Measurements from ENCODE around the gene SEZ6. TPM values are rescaled to one million over a fixed set of nuclear protein-coding genes. Genes with fewer than 3 reads are reported as not detected.

Gene SEZ6
- polyA plus RNA-seq, 2 of the 4 experiments (the other 2 are of a cell fraction) = not detected

DNA sequence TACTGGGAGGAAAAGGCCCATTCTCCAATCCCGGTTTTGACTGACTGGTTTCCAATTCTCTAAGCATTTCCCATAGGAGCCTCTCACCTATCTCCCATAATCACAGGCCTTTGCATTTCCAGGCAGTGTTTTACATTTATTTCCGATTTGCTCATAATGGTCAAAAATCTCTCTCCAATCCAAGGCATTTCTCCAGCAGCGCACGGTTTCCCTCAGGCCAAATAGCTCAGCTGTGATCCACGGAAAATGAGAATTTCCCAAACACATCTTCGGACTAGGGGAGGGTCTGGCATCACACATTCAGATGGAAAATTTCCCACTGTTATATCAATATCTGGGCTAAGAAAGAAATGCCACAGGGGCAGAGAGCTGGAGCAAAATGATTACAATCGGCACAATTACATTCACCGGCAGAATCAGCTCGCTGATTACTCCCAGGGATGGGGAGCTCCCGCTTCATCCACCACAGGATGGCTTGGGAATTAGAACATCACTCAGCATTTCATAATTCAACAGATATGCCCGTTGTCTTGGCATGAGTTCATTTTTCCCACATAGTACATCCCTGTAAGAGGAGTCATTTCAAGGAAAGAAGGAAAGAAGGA, 43.8 kb upstream of the SEZ6 start:
- FAIRE-seq (no peak), ATAC-seq (no peak), DNase-seq (ENCODE audit: low read depth in 1 of 2, low spot score in 1 of 2) (no peak)
- TF ChIP-seq, protein P1, sequence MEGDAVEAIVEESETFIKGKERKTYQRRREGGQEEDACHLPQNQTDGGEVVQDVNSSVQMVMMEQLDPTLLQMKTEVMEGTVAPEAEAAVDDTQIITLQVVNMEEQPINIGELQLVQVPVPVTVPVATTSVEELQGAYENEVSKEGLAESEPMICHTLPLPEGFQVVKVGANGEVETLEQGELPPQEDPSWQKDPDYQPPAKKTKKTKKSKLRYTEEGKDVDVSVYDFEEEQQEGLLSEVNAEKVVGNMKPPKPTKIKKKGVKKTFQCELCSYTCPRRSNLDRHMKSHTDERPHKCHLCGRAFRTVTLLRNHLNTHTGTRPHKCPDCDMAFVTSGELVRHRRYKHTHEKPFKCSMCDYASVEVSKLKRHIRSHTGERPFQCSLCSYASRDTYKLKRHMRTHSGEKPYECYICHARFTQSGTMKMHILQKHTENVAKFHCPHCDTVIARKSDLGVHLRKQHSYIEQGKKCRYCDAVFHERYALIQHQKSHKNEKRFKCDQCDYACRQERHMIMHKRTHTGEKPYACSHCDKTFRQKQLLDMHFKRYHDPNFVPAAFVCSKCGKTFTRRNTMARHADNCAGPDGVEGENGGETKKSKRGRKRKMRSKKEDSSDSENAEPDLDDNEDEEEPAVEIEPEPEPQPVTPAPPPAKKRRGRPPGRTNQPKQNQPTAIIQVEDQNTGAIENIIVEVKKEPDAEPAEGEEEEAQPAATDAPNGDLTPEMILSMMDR (IDR thresholded peaks at IDR 0.05) = no peak
- TF ChIP-seq NFE2L2 (conservative IDR thresholded peaks at IDR 0.05; ENCODE audit: low read length) = no peak
- TF ChIP-seq, protein P2, sequence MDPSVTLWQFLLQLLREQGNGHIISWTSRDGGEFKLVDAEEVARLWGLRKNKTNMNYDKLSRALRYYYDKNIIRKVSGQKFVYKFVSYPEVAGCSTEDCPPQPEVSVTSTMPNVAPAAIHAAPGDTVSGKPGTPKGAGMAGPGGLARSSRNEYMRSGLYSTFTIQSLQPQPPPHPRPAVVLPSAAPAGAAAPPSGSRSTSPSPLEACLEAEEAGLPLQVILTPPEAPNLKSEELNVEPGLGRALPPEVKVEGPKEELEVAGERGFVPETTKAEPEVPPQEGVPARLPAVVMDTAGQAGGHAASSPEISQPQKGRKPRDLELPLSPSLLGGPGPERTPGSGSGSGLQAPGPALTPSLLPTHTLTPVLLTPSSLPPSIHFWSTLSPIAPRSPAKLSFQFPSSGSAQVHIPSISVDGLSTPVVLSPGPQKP (IDR thresholded peaks at IDR 0.05; ENCODE audit: low read depth, low read length) = no peak
- TF ChIP-seq CBX2 (IDR thresholded peaks at IDR 0.05; ENCODE audit: borderline replicate concordance, low read depth) = no peak
- TF ChIP-seq RARB (CRISPR knock-in tag; IDR thresholded peaks at IDR 0.05) = no peak
- TF ChIP-seq NPAS2 (CRISPR knock-in tag; IDR thresholded peaks at IDR 0.05; ENCODE audit: borderline replicate concordance) = no peak
- TF ChIP-seq EHMT2 (IDR thresholded peaks at IDR 0.05; ENCODE audit: low read depth) = no peak
- TF ChIP-seq HDAC2 (IDR thresholded peaks at IDR 0.05) = no peak
- TF ChIP-seq, protein P3, sequence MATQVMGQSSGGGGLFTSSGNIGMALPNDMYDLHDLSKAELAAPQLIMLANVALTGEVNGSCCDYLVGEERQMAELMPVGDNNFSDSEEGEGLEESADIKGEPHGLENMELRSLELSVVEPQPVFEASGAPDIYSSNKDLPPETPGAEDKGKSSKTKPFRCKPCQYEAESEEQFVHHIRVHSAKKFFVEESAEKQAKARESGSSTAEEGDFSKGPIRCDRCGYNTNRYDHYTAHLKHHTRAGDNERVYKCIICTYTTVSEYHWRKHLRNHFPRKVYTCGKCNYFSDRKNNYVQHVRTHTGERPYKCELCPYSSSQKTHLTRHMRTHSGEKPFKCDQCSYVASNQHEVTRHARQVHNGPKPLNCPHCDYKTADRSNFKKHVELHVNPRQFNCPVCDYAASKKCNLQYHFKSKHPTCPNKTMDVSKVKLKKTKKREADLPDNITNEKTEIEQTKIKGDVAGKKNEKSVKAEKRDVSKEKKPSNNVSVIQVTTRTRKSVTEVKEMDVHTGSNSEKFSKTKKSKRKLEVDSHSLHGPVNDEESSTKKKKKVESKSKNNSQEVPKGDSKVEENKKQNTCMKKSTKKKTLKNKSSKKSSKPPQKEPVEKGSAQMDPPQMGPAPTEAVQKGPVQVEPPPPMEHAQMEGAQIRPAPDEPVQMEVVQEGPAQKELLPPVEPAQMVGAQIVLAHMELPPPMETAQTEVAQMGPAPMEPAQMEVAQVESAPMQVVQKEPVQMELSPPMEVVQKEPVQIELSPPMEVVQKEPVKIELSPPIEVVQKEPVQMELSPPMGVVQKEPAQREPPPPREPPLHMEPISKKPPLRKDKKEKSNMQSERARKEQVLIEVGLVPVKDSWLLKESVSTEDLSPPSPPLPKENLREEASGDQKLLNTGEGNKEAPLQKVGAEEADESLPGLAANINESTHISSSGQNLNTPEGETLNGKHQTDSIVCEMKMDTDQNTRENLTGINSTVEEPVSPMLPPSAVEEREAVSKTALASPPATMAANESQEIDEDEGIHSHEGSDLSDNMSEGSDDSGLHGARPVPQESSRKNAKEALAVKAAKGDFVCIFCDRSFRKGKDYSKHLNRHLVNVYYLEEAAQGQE (IDR thresholded peaks at IDR 0.05) = no peak
- no peak for TF ChIP-seq JUNB (IDR thresholded peaks at IDR 0.05)
- WGBS (ENCODE audit: missing lambda C conversion rate) = 66% methylated on average over 11 of the region's 11 CpGs
- no peaks in the 10 kb centered on the region for H3K4me1 ChIP-seq
- H3K9me3 ChIP-seq = no peaks in the 10 kb centered on the region
- H3K4me2 ChIP-seq = no peak overlapping the region
- ChIA-PET CTCF (interaction anchor here (0.9 to 1.9 kb wide), 4 partner anchors 16 to 60 kb away, joined by 3 to 6 read pairs (median 3); no protein-coding TSS in a partner anchor), POLR2A (no interaction called here)
- H3K4me3 ChIP-seq = no peak overlapping the region
- H3K27ac ChIP-seq = no peak overlapping the region

DNA sequence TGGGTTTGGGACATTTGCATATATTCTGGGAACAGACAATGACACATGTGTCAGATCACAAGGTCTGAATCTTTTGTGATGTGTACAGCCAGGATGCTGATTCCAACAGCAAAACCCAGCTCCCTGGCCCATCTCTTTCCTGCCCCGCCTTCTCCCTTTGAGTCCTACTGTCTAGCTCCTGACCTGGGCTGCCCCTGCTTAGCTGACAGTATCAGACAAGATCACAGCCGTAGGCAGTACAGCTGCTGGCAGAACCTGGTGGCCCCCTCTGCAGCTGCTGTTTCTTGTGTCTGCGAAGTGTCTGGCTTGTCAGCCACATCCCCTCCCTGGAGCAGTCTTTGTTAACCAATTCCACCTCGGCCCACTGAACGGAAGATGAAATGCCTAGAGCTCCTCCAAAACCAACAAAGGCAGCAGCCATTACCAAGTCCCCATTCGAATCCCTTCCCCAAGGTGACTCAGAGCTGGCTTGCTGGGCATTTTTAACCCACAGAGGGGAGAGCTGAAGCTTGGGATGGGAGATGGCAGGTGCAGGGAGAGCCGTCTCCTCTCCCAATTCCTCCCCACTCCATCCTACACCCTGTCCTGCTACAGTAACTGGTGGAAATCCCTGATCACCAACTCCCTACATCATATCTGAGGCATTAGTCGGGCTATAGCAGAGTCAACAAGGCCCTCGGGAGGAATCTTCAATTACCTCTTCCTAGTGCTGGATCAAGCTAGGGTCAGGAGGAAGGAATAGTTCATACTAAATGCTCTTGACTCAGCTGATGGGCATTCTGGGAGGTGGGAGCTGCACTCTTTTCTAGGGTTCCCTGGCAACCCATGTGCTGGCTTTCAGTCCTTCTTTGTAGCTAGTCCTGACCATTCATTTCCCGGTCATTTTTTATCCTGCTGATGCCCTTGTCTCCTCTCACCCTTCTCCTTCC, 42.9 kb upstream of the SEZ6 start:
- 57% methylated on average over 10 of the region's 10 CpGs for WGBS (ENCODE audit: missing lambda C conversion rate)
- Histone ChIP-seq H3K4me2 (no peak overlapping the region), H3K4me1 (no peaks in the 10 kb centered on the region), H3K4me3 (no peak overlapping the region), H3K27ac (no peak overlapping the region), H3K9me3 (no peaks in the 10 kb centered on the region)
- no peak for FAIRE-seq
- CTCF ChIA-PET = interaction anchor here (0.5 to 3.4 kb wide), 10 partner anchors 15 to 238 kb away, joined by 3 to 14 read pairs (median 3); no protein-coding TSS in a partner anchor
- POLR2A ChIA-PET = no interaction called here
- TF ChIP-seq CHD2 (IDR thresholded peaks at IDR 0.05; ENCODE audit: low read length, partially characterized antibody) (no peak), NPAS2 (CRISPR knock-in tag; IDR thresholded peaks at IDR 0.05; ENCODE audit: borderline replicate concordance) (no peak), PHF8 (IDR thresholded peaks at IDR 0.05; ENCODE audit: borderline replicate concordance, low read depth) (no peak), POLR2AphosphoS2 (conservative IDR thresholded peaks at IDR 0.05; ENCODE audit: low read length) (no peak), JUN (IDR thresholded peaks at IDR 0.05) (no peak), TP53 (CRISPR knock-in tag; IDR thresholded peaks at IDR 0.05) (no peak), FOXS1 (CRISPR knock-in tag; IDR thresholded peaks at IDR 0.05) (no peak), HOXA7 (CRISPR knock-in tag; IDR thresholded peaks at IDR 0.05) (no peak), BHLHE40 (IDR thresholded peaks at IDR 0.05; ENCODE audit: low read depth, low read length) (no peak)
- peak in 1 of 2 experiments; percentile 16; a peak in 2 of 6 replicates for ATAC-seq
- no peak for DNase-seq (ENCODE audit: low read depth in 1 of 2, low spot score in 1 of 2)
